ENCODE measurements around the gene RTTN.

Gene RTTN

DNA sequence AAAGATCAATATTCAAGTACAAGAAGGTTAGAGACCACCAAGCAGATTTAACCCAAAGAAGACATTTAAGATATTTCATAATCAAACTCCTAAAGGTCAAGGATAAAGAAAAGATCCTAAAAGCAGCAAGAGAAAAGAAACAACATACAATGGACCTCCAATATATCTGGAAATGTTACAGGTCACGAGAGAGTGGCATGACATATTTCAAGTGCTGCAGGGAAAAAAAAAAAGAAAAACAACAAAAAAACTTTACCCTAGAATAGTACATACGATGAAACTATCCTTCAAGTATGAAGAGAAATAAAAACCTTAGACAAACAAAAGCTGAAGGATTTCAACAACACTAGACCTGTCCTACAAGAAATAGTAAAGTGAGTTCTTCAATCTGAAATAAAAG lies 166.3 kb downstream of the RTTN start:
- Histone ChIP-seq H3K4me1 (ENCODE audit: control insufficient read depth, insufficient read depth, low read length) (peaks cover 10% of the 10 kb centered on the region), H3K9ac (ENCODE audit: low read length) (no peak overlapping the region), H3K27me3 (replicated peaks; ENCODE audit: control insufficient read depth, insufficient read depth, low read length) (no peaks in the 10 kb centered on the region), H3K36me3 (ENCODE audit: control insufficient read depth, insufficient read depth, low read length, severe bottlenecking) (no peaks in the 10 kb centered on the region), H3K4me3 (ENCODE audit: low read length) (no peak overlapping the region), H3K9me3 (ENCODE audit: control insufficient read depth, low read length) (no peaks in the 10 kb centered on the region)
- peak; percentile 12 for DNase-seq (ENCODE audit: low read depth)

DNA sequence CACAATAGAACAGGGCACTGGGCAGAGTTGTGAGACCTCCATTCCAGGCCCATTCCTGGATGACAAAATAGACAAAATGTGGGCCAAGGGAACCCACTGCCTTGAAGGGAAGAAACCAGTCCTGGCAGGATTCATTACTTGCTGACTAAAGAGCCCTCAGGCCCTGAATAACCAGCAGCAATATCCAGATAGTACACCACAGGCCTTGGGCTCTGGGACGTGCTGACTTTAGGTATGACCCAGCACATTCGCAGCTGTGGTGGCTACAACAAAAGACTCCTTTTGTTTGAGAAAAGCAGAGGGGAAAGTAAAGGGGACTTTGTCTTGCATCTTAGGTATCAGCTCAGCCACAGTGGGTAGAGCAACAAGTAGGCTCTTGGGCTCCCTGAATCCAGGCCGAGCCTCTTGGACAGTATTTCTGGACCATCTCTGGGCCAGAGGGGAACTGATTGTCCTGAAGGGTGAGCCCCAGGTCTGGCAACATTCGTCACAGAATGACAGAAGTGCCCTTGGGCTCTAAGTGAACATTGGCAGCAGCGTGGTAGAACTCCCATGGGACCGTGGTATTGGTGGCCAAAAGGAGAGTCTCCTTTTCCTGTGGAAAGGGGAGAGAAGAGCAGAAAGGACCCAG lies 167.9 kb downstream of the RTTN start:
- Histone ChIP-seq H3K9ac (ENCODE audit: low read length) (no peak overlapping the region), H3K36me3 (ENCODE audit: control insufficient read depth, insufficient read depth, low read length, severe bottlenecking) (no peaks in the 10 kb centered on the region), H3K9me3 (ENCODE audit: control insufficient read depth, low read length) (no peaks in the 10 kb centered on the region), H3K4me3 (ENCODE audit: low read length) (no peak overlapping the region), H3K4me1 (ENCODE audit: control insufficient read depth, insufficient read depth, low read length) (peaks cover 5% of the 10 kb centered on the region), H3K27me3 (replicated peaks; ENCODE audit: control insufficient read depth, insufficient read depth, low read length) (no peaks in the 10 kb centered on the region)
- DNase-seq (ENCODE audit: low read depth): no peak

DNA sequence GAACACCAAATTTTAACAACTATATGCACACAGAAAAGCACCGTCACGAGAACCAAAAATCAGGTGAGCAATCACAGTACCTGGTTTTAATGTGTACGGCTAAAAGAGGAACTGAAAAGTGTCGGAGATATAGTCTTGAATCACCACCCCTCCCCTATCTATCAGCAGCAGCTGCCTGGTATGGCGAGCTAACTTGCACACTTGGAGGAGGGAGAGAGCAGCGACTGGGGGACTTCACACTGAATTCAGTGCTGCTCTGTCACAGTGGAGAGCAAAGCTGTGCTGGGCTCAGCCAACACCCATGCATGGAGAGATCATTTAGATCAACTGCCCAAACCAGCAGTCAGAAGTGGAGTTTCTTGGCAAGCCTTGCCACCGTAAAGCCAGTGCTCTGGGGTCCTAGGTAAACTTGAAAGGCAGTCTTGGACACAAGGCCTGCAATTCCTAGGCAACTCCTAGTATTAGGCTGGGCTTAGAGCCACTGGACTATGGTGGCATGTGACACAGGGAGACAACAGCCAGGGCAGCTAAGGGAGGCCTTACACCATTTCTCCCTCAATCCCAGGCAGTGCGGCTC lies 168.6 kb downstream of the RTTN start:
- DNase-seq (ENCODE audit: low read depth): no peak
- H3K27me3 ChIP-seq (replicated peaks; ENCODE audit: control insufficient read depth, insufficient read depth, low read length): no peaks in the 10 kb centered on the region
- H3K4me1 ChIP-seq (ENCODE audit: control insufficient read depth, insufficient read depth, low read length): peaks cover 5% of the 10 kb centered on the region
- no peaks in the 10 kb centered on the region for H3K36me3 ChIP-seq (ENCODE audit: control insufficient read depth, insufficient read depth, low read length, severe bottlenecking)
- no peaks in the 10 kb centered on the region for H3K9me3 ChIP-seq (ENCODE audit: control insufficient read depth, low read length)
- no peak overlapping the region for H3K4me3 ChIP-seq (ENCODE audit: low read length)
- no peak overlapping the region for H3K9ac ChIP-seq (ENCODE audit: low read length)

DNA sequence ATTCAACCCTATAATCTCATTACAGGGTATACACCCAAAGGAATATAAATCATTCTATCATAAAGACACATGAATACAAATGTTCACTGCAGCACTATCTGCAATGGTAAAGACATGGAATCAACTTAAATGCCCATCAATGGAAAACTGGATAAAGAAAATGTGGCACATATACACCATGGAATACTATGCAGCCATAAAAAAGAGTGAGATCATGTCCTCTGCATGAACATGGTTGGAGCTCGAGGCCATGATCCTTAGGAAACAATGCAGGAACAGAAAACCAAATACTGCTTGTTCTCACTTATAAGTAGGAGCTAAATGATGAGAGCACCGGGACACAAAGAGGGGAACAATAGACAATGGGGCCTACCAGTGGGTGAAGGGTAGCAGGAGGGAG lies 169.3 kb downstream of the RTTN start:
- DNase-seq (ENCODE audit: low read depth): no peak
- no peaks in the 10 kb centered on the region for H3K27me3 ChIP-seq (replicated peaks; ENCODE audit: control insufficient read depth, insufficient read depth, low read length)
- H3K36me3 ChIP-seq (ENCODE audit: control insufficient read depth, insufficient read depth, low read length, severe bottlenecking): no peaks in the 10 kb centered on the region
- H3K9ac ChIP-seq (ENCODE audit: low read length): no peak overlapping the region
- H3K4me3 ChIP-seq (ENCODE audit: low read length): no peak overlapping the region
- H3K4me1 ChIP-seq (ENCODE audit: control insufficient read depth, insufficient read depth, low read length): peaks cover 5% of the 10 kb centered on the region
- no peaks in the 10 kb centered on the region for H3K9me3 ChIP-seq (ENCODE audit: control insufficient read depth, low read length)

DNA sequence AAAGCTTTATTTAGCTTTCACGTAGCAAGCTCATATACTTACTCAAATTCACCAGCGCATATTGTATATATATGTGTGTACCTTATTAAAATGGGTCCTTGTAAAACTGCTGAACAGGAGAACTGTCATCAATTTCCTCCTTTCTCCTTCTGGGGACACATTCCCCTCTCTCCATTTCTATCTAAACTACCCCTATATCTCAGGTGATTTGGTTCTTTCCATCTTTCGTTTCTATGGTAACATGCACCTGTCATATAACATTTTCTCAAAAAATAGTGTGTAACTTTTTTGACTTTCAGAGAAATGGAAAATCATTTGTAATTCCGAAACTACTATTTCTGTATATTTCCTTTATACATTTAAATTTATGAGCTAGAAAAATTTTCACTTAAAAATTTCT lies 174.3 kb downstream of the RTTN start:
- Histone ChIP-seq H3K9me3 (ENCODE audit: control insufficient read depth, low read length) (no peaks in the 10 kb centered on the region), H3K4me1 (ENCODE audit: control insufficient read depth, insufficient read depth, low read length) (no peaks in the 10 kb centered on the region), H3K27me3 (replicated peaks; ENCODE audit: control insufficient read depth, insufficient read depth, low read length) (no peaks in the 10 kb centered on the region), H3K9ac (ENCODE audit: low read length) (no peak overlapping the region), H3K4me3 (ENCODE audit: low read length) (no peak overlapping the region), H3K36me3 (ENCODE audit: control insufficient read depth, insufficient read depth, low read length, severe bottlenecking) (peaks cover 7% of the 10 kb centered on the region)
- no peak for DNase-seq (ENCODE audit: low read depth)

DNA sequence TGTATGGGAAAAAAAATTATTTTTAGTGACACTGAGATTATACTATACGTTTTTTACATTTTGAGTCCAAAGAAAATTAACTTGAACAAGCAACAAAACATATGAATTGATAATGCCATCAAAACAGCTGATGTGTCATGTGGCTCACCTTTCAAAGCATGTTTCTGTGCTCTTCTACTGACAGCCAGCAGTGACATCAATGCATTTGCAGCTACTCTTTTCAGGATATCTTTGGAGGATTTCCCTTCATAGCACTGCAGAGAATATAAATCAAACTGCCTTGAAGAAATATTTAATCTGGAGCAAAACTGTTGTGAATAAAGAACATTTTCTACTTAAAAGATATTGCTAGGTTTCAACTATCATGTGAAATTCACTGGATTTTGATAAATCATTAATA lies 174.8 kb downstream of the RTTN start:
- H3K27me3 ChIP-seq (replicated peaks; ENCODE audit: control insufficient read depth, insufficient read depth, low read length): no peaks in the 10 kb centered on the region
- DNase-seq (ENCODE audit: low read depth): no peak

DNA sequence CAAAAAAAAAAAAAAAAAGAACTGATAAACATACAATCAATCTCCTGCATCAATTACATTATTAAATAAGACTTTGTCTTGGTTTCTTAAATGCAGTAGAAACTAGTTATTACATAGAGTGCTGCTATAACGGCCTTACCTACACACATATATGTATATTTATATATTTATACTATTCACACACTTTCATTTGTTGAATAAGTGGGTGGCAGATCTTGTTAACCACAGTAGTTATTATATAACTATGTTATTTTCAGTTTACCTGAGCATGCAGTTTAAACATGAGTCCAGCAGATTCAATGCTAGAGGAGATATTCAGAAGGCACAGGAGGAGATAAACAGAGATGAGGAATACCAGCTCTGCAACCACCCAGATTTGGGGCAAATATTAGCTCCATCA lies 176.3 kb downstream of the RTTN start:
- H3K36me3 ChIP-seq (ENCODE audit: control insufficient read depth, insufficient read depth, low read length, severe bottlenecking): peaks cover 7% of the 10 kb centered on the region
- H3K9ac ChIP-seq (ENCODE audit: low read length): no peak overlapping the region
- no peak overlapping the region for H3K4me3 ChIP-seq (ENCODE audit: low read length)
- no peaks in the 10 kb centered on the region for H3K9me3 ChIP-seq (ENCODE audit: control insufficient read depth, low read length)
- H3K27me3 ChIP-seq (replicated peaks; ENCODE audit: control insufficient read depth, insufficient read depth, low read length): no peaks in the 10 kb centered on the region
- DNase-seq (ENCODE audit: low read depth): no peak
- H3K4me1 ChIP-seq (ENCODE audit: control insufficient read depth, insufficient read depth, low read length): no peaks in the 10 kb centered on the region

More for the DNA sequence above, 174.8 kb downstream of the RTTN start:
- no peak overlapping the region for H3K9ac ChIP-seq (ENCODE audit: low read length)
- H3K36me3 ChIP-seq (ENCODE audit: control insufficient read depth, insufficient read depth, low read length, severe bottlenecking): peaks cover 7% of the 10 kb centered on the region
- H3K4me1 ChIP-seq (ENCODE audit: control insufficient read depth, insufficient read depth, low read length): no peaks in the 10 kb centered on the region
- no peak overlapping the region for H3K4me3 ChIP-seq (ENCODE audit: low read length)
- H3K9me3 ChIP-seq (ENCODE audit: control insufficient read depth, low read length): no peaks in the 10 kb centered on the region

DNA sequence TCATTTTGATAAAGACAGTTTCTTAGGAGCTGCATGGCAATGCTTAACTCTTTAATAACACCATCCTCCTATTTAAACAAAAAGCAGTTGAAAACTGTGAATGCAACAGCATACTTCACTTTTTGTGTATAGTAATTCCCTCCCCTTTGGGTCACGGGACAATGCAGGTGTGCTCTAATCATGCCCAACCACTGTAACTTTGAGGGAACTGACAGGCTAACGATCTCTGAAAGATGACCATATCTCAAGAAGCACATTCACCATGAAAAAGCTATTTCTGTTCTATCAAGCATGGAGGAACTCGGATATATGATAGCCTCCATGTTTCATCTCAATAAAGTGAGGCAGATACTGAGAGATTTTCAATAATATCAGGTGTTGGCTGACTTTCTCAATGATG lies 176.8 kb downstream of the RTTN start:
- H3K36me3 ChIP-seq (ENCODE audit: control insufficient read depth, insufficient read depth, low read length, severe bottlenecking): peaks cover 7% of the 10 kb centered on the region
- no peak overlapping the region for H3K9ac ChIP-seq (ENCODE audit: low read length)
- H3K4me3 ChIP-seq (ENCODE audit: low read length): no peak overlapping the region
- no peaks in the 10 kb centered on the region for H3K9me3 ChIP-seq (ENCODE audit: control insufficient read depth, low read length)
- DNase-seq (ENCODE audit: low read depth): no peak
- no peaks in the 10 kb centered on the region for H3K27me3 ChIP-seq (replicated peaks; ENCODE audit: control insufficient read depth, insufficient read depth, low read length)
- no peaks in the 10 kb centered on the region for H3K4me1 ChIP-seq (ENCODE audit: control insufficient read depth, insufficient read depth, low read length)

DNA sequence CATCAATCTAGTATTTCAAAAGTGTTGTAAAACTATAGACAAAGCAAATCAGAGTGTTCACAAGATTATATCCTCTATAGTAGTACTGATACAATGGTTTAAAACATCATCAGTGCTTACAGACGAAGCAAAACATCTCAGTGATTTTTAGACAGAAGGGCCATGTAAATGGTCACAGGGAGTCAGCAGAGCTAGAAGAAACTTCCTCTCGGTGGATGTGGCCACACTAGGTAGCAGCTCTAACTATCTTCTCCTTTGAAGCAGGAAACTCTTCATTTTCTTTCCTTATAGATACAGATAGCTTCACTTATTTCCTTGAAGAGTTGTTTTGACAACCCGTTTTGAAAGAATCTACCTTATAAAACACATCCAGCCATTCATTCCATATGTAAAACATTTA lies 177.4 kb downstream of the RTTN start:
- H3K9me3 ChIP-seq (ENCODE audit: control insufficient read depth, low read length): no peaks in the 10 kb centered on the region
- no peak overlapping the region for H3K4me3 ChIP-seq (ENCODE audit: low read length)
- no peak overlapping the region for H3K9ac ChIP-seq (ENCODE audit: low read length)
- no peaks in the 10 kb centered on the region for H3K27me3 ChIP-seq (replicated peaks; ENCODE audit: control insufficient read depth, insufficient read depth, low read length)
- peaks cover 7% of the 10 kb centered on the region for H3K36me3 ChIP-seq (ENCODE audit: control insufficient read depth, insufficient read depth, low read length, severe bottlenecking)
- DNase-seq (ENCODE audit: low read depth): no peak
- H3K4me1 ChIP-seq (ENCODE audit: control insufficient read depth, insufficient read depth, low read length): no peaks in the 10 kb centered on the region

DNA sequence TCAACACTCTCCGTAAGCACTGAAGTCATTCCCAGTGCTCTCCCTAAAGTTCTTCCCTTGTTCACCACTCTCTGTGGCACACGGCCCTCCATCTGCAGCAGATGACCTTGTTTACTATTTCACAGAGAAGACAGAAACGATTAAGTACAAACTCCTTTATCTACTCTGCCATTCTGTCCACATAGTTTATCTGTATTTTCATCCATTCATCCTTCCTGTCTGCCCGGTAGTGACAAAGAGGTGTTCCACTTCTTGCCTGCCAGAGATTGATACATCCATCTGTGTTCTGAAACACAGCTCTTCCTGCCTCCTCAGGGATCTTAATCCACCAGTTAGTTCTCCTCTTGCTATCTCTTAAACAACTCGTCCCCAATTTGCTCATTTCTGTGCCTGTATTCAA lies 179.9 kb downstream of the RTTN start:
- H3K36me3 ChIP-seq (ENCODE audit: control insufficient read depth, insufficient read depth, low read length, severe bottlenecking): peaks cover 13% of the 10 kb centered on the region
- DNase-seq (ENCODE audit: low read depth): no peak

DNA sequence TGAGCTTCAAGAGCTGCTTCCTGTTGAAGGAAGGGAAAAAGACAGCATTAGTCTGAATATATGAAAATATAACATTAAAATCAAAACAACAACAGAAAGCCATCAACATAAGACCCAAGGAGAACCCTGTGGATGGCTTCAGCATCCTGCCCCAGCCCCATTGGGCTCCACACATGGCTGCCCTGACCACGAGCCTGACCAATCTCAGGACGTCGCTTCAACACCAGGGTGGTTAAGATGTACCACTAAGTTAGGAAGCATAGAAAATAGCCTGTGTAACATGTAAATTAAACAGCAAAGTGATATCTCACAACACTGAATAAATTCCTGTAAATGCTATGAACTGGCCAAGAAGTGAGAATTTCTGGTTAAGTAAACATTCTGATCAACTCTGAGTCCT lies 180.7 kb downstream of the RTTN start:
- DNase-seq (ENCODE audit: low read depth): no peak
- no peaks in the 10 kb centered on the region for H3K9me3 ChIP-seq (ENCODE audit: control insufficient read depth, low read length)
- no peak overlapping the region for H3K4me3 ChIP-seq (ENCODE audit: low read length)
- no peak overlapping the region for H3K9ac ChIP-seq (ENCODE audit: low read length)
- H3K4me1 ChIP-seq (ENCODE audit: control insufficient read depth, insufficient read depth, low read length): no peaks in the 10 kb centered on the region
- no peaks in the 10 kb centered on the region for H3K27me3 ChIP-seq (replicated peaks; ENCODE audit: control insufficient read depth, insufficient read depth, low read length)
- peaks cover 13% of the 10 kb centered on the region for H3K36me3 ChIP-seq (ENCODE audit: control insufficient read depth, insufficient read depth, low read length, severe bottlenecking)

More for the DNA sequence above, 179.9 kb downstream of the RTTN start:
- H3K4me1 ChIP-seq (ENCODE audit: control insufficient read depth, insufficient read depth, low read length): no peaks in the 10 kb centered on the region
- H3K27me3 ChIP-seq (replicated peaks; ENCODE audit: control insufficient read depth, insufficient read depth, low read length): no peaks in the 10 kb centered on the region
- H3K4me3 ChIP-seq (ENCODE audit: low read length): no peak overlapping the region
- no peak overlapping the region for H3K9ac ChIP-seq (ENCODE audit: low read length)
- H3K9me3 ChIP-seq (ENCODE audit: control insufficient read depth, low read length): no peaks in the 10 kb centered on the region

DNA sequence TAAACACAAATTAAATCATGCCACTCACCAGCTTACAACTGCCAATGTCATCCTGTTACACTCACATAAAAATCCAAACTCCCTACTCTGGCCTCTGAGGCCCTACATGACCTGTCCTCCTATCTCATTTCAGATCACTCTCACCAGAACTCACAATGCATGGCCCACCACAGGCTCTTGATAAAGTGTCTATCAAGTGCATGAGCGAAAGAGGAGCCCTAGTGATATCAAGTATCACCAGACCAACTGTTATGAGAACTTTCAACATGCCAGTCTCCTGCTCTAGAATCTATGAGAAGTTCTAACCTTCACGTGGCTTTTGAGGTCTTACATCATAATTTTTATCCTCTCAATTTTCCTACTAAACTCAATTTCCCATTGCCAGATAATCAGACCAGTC lies 181.4 kb downstream of the RTTN start:
- no peaks in the 10 kb centered on the region for H3K27me3 ChIP-seq (replicated peaks; ENCODE audit: control insufficient read depth, insufficient read depth, low read length)
- H3K4me1 ChIP-seq (ENCODE audit: control insufficient read depth, insufficient read depth, low read length): no peaks in the 10 kb centered on the region
- H3K36me3 ChIP-seq (ENCODE audit: control insufficient read depth, insufficient read depth, low read length, severe bottlenecking): peaks cover 13% of the 10 kb centered on the region
- DNase-seq (ENCODE audit: low read depth): no peak
- H3K9me3 ChIP-seq (ENCODE audit: control insufficient read depth, low read length): no peaks in the 10 kb centered on the region
- H3K9ac ChIP-seq (ENCODE audit: low read length): no peak overlapping the region
- no peak overlapping the region for H3K4me3 ChIP-seq (ENCODE audit: low read length)
